ENCODE data around the gene NAALADL2. TPM values are rescaled to one million over a fixed set of nuclear protein-coding genes. Genes with fewer than 3 reads are reported as not detected.

The NAALADL2 gene
- total RNA-seq, 1 experiment from 2014 or later, result 12.8 TPM

- no peak for TF ChIP-seq EZH2 (IDR thresholded peaks at IDR 0.05; ENCODE audit: low read depth)
- no peak for TF ChIP-seq CTCF (conservative IDR thresholded peaks at IDR 0.05)
- H3K27ac ChIP-seq, result no peak overlapping the region
- no peaks in the 10 kb centered on the region for H3F3A ChIP-seq (ENCODE audit: insufficient read depth, low read depth)
- CTCF ChIA-PET, result no interaction called here
- no peak for DNase-seq
- intact Hi-C loops (cut with micrococcal nuclease; ENCODE audit: unreplicated experiment), result no loop called here
- no peak overlapping the region for H2AFZ ChIP-seq
- no peaks in the 10 kb centered on the region for H3K9me2 ChIP-seq (ENCODE audit: insufficient read depth)
- H3K4me2 ChIP-seq, result no peak overlapping the region
- no TSS peak for BruUV-seq (replicated peaks)
- H3K27me3 ChIP-seq (ENCODE audit: insufficient read depth, low read depth), result no peaks in the 10 kb centered on the region
- no peaks in the 10 kb centered on the region for H3K36me3 ChIP-seq (ENCODE audit: low read depth)
- no peaks in the 10 kb centered on the region for H3K79me2 ChIP-seq (ENCODE audit: low read depth)
- no peak overlapping the region for H3K4me3 ChIP-seq
- H4K20me1 ChIP-seq (ENCODE audit: insufficient read depth), result no peaks in the 10 kb centered on the region
- POLR2A ChIA-PET (ENCODE audit: unreplicated experiment), result interaction anchor here (0.7 kb wide), 1 partner anchor 84 kb away, joined by 8 read pairs; no protein-coding TSS in a partner anchor
- H3K4me1 ChIP-seq (replicated peaks; ENCODE audit: insufficient read depth), result no peaks in the 10 kb centered on the region
- 0 out of 2 replicates have a peak, but pooled peaks cover 3% of the 10 kb centered on the region for H3K9me3 ChIP-seq (ENCODE audit: insufficient read depth, low read depth)
Observed at GRCh38 chr3:175200391-175201095, 341.4 kb downstream of the NAALADL2 start.

DNA sequence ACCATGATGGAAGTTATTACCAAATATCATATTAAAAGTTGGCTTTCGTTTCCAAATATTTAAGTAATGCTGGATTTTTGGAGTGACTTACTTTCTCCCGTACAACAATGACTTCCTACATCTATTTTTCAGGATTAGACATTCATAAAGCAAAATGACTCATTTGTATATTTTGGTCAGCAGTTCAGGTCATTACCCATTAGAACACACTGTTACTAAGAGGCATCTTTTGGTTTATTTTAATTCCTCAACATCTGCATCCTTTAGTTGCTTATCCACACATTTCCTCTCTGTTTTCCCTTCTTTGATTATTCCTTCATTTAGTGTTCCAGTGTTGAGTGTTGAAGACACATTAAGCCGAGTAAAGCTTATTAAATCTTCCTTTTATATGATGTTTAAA is 348.2 kb downstream of the NAALADL2 start:
- no TSS peak for BruUV-seq (replicated peaks)
- Histone ChIP-seq H3K4me3 (no peak overlapping the region), H2AFZ (no peak overlapping the region), H3K4me1 (replicated peaks; ENCODE audit: insufficient read depth) (no peaks in the 10 kb centered on the region), H4K20me1 (ENCODE audit: insufficient read depth) (no peaks in the 10 kb centered on the region), H3K4me2 (no peak overlapping the region), H3K9me2 (ENCODE audit: insufficient read depth) (no peaks in the 10 kb centered on the region), H3K27ac (no peak overlapping the region), H3K79me2 (ENCODE audit: low read depth) (no peaks in the 10 kb centered on the region), H3K36me3 (ENCODE audit: low read depth) (no peaks in the 10 kb centered on the region), H3F3A (ENCODE audit: insufficient read depth, low read depth) (no peaks in the 10 kb centered on the region), H3K27me3 (ENCODE audit: insufficient read depth, low read depth) (no peaks in the 10 kb centered on the region), H3K9me3 (ENCODE audit: insufficient read depth, low read depth) (0 out of 2 replicates have a peak, but pooled peaks cover 5% of the 10 kb centered on the region)
- no peak for TF ChIP-seq CTCF (conservative IDR thresholded peaks at IDR 0.05)
- no peak for TF ChIP-seq EZH2 (IDR thresholded peaks at IDR 0.05; ENCODE audit: low read depth)
- DNase-seq, result no peak
- POLR2A ChIA-PET (ENCODE audit: unreplicated experiment), result no interaction called here
- intact Hi-C loops (cut with micrococcal nuclease; ENCODE audit: unreplicated experiment), result no loop called here
- CTCF ChIA-PET, result interaction anchor here (0.6 kb wide), 1 partner anchor 70 kb away, joined by 4 read pairs; no protein-coding TSS in a partner anchor

DNA sequence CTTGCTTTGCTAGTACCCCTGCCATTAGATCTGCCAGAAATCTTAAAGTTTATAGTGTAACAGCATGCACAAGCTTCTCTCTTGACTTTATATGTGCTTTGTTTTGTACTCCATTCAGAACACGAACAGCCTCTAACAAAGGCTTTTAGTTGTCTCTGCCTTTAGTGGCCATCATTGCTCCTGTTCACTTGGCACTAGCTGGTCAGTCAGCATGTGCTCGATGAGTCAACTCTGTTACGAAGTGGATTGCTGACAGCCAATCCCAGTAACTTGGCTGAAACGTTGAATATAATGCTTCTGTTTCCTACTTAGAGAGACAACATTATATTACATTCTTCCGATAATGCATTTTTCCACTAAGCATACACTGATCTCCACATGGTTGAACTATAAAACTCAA is 349.2 kb downstream of the NAALADL2 start:
- no peaks in the 10 kb centered on the region for H3K79me2 ChIP-seq (ENCODE audit: low read depth)
- no peak overlapping the region for H2AFZ ChIP-seq
- CTCF ChIA-PET, result interaction anchor here (0.7 kb wide), 1 partner anchor 763 kb away, joined by 3 read pairs; no protein-coding TSS in a partner anchor
- no peak for DNase-seq
- H3K27ac ChIP-seq, result no peak overlapping the region
- no peaks in the 10 kb centered on the region for H4K20me1 ChIP-seq (ENCODE audit: insufficient read depth)
- 0 out of 2 replicates have a peak, but pooled peaks cover 7% of the 10 kb centered on the region for H3K4me1 ChIP-seq (replicated peaks; ENCODE audit: insufficient read depth)
- H3K4me2 ChIP-seq, result no peak overlapping the region
- POLR2A ChIA-PET (ENCODE audit: unreplicated experiment), result no interaction called here
- intact Hi-C loops (cut with micrococcal nuclease; ENCODE audit: unreplicated experiment), result no loop called here
- no peak overlapping the region for H3K4me3 ChIP-seq
- BruUV-seq (replicated peaks), result no TSS peak
- H3F3A ChIP-seq (ENCODE audit: insufficient read depth, low read depth), result no peaks in the 10 kb centered on the region
- H3K27me3 ChIP-seq (ENCODE audit: insufficient read depth, low read depth), result no peaks in the 10 kb centered on the region
- no peak for TF ChIP-seq EZH2 (IDR thresholded peaks at IDR 0.05; ENCODE audit: low read depth)
- TF ChIP-seq CTCF (conservative IDR thresholded peaks at IDR 0.05), result no peak
- H3K9me3 ChIP-seq (ENCODE audit: insufficient read depth, low read depth), result 0 out of 2 replicates have a peak, but pooled peaks cover 5% of the 10 kb centered on the region
- H3K36me3 ChIP-seq (ENCODE audit: low read depth), result no peaks in the 10 kb centered on the region
- no peaks in the 10 kb centered on the region for H3K9me2 ChIP-seq (ENCODE audit: insufficient read depth)
